Chondrocyte (in vitro differentiated cells): ENCODE measurements around the gene AHRR. TPM values are rescaled to one million over a fixed set of nuclear protein-coding genes. Genes with fewer than 3 reads are reported as not detected.

Experiments
- DNase-seq: peaks from one replicate; pipeline ENCODE4 v3.0.0; 2021; ENCODE audit warnings: mixed read lengths, low spot score
- H3K27ac Mint-ChIP-seq: one replicate; pipeline ENCODE4 v1.8.0; 2021; ENCODE audit warnings: mild to moderate bottlenecking, moderate library complexity, mixed read lengths; ENCODE audit not compliant: unreplicated experiment
- H3K27me3 Mint-ChIP-seq: 2 replicates; pipeline ENCODE4 v1.8.0; 2021; ENCODE audit warnings: low read depth, mixed read lengths
- H3K36me3 Mint-ChIP-seq: 2 replicates; pipeline ENCODE4 v1.8.0; 2021; ENCODE audit warnings: low read depth, mixed read lengths
- H3K4me1 Mint-ChIP-seq: 2 replicates; pipeline ENCODE4 v1.8.0; 2021; ENCODE audit warnings: low read depth, mild to moderate bottlenecking, mixed read lengths
- H3K4me3 Mint-ChIP-seq: one replicate; pipeline ENCODE4 v1.8.0; 2021; ENCODE audit warnings: mild to moderate bottlenecking, moderate library complexity, mixed read lengths; ENCODE audit not compliant: unreplicated experiment
- H3K9me3 Mint-ChIP-seq: 2 replicates; pipeline ENCODE4 v1.8.0; 2021; ENCODE audit warnings: low read depth, mixed read lengths
- CTCF ChIP-seq: fragments of 200-600 bp; sonication (generic); IDR thresholded peaks from 2 replicates; pipeline ENCODE4 v1.5.0; 2021; ENCODE audit warnings: antibody characterized with exemption, mild to moderate bottlenecking, moderate library complexity
- total RNA-seq: library from RNA; stranded (reverse); gene quantifications from 3 replicates; pipeline ENCODE4 v1.2.1, GENCODE V29; 2021

AHRR gene
- total RNA-seq, 1 donor from 2014 or later = 17.3 TPM

DNA sequence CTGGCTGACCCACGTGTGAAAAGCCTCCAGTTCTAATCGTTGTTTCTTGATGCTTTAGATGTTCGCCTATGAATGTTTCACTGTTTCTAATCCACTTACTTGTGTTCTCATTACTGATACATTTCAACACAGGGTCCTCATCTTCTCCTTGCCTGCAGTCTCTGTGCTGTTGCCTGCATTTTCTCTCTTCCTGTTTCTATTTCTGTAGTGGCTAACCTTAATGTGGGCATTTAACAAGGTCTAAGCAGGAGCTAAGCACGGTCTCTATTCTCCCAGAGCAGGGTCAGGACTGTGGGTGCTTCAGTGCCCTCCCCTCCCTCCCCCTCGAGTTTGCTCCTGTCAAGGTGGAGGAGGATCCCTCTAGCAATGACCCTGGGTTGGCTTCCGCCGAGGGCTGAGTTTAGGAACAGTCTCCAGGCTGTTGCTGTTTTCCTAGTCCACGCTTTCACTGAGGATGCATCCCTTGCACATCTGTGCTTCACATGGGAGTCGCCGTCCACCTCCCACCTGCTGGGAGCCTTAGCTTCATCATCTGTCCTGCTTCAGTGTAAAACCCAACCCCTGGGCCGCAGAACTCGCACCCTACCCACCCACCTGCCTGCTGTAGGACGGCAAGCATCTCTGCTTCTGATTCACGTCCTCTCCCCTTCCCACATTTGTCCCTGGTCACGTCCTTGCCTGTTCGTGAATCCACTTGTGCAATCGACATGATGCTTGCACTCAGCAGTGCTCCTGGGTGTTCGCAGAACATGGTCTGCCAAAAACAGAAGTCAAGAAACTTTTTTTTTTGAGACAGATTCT, 119.1 kb downstream of the AHRR start:
- Mint-ChIP-seq H3K4me1 (peaks cover 31% of the 10 kb centered on the region), H3K27ac (no peak overlapping the region), H3K4me3 (no peak overlapping the region), H3K36me3 (peaks cover 2% of the 10 kb centered on the region), H3K9me3 (no peaks in the 10 kb centered on the region), H3K27me3 (no peaks in the 10 kb centered on the region)
- TF ChIP-seq CTCF = no peak
- DNase-seq = no peak

DNA sequence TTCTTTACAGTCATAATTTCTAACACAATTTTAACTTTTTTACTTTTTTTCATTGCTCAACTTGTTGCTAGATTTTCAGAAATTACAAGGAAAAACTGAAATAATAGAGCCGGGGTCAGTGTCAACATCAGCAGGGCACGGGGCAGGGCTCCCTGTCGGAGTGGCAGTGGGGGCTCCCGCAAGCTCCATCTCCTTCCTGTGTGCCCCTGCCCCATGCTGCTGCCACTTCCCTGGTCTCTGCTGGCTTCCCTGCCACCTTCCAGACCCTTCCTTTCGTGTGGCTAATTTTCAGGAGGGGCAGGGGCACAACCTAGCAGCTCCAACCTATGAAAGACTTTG, 120.5 kb downstream of the AHRR start:
- peaks cover 38% of the 10 kb centered on the region for H3K4me1 Mint-ChIP-seq
- peak overlapping the region; percentile 97 for H3K4me3 Mint-ChIP-seq
- no peak for TF ChIP-seq CTCF
- peaks cover 6% of the 10 kb centered on the region for H3K36me3 Mint-ChIP-seq
- DNase-seq = no peak
- H3K27me3 Mint-ChIP-seq = no peaks in the 10 kb centered on the region
- H3K27ac Mint-ChIP-seq = peak overlapping the region; percentile 89
- H3K9me3 Mint-ChIP-seq = no peaks in the 10 kb centered on the region

DNA sequence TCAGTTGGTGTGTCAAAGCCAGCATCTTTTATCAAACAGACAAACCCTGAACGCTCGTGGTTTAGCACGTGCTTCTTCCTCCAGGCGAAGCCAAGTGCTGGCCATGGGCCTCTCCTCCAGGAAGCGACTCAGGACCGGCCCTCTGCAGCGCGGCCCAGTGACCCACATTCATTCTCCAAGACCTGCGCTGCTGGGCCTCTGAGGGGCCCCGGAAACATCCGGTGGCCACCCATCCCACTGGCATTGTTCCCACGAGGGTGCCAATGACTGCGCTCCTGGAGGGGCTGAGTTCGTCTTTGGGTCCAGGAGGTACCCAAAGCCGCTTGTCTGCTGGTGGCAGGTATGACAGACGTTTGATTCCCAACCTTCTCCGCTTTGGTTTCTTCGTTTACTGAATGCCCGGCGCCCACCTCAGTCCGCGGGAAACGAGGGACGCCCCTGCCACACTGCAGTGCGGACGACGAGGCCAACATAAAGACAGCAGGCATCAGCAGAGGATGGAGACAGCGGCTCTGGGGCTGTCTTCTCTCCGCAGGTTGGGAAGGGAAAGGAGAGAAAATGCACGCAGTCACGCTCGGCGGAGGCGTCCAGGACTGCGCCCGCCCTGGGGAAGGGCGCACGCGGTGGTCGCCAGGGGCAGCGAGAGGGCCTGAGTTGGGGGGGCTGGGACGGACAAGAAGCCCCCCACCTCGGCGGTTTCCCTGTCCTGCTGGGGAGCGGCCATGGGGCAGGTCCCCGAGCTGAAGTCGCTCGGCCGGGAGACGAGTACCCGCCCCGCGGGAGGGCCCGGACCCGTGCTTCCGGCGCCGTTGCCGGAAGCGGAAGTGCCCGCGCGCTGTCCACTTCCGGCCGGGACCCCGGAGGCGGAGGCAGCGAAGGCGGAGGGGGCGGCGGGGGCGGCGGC, 121.1 kb downstream of the AHRR start, which contains the start of gene EXOC3:
Gene EXOC3 (plus strand): TSS at position 842 of the 904 bp plus-strand sequence. CDS start 3,030 bp downstream, outside the sequence.
- H3K27me3 Mint-ChIP-seq = no peaks in the 10 kb centered on the region
- TF ChIP-seq CTCF = peak; percentile 9
- peak within 1 kb of the TSS; percentile 89 for H3K27ac Mint-ChIP-seq
- H3K4me1 Mint-ChIP-seq = peaks cover 38% of the 10 kb centered on the region
- H3K4me3 Mint-ChIP-seq = peak within 1 kb of the TSS; percentile 97
- peaks cover 11% of the 10 kb centered on the region for H3K36me3 Mint-ChIP-seq
- no peak for DNase-seq
- H3K9me3 Mint-ChIP-seq = no peaks in the 10 kb centered on the region

GRCh38 chr5:443239-444151, 122.0 kb downstream of the AHRR start:
- Mint-ChIP-seq H3K4me1 (peaks cover 38% of the 10 kb centered on the region), H3K36me3 (peaks cover 18% of the 10 kb centered on the region), H3K9me3 (no peaks in the 10 kb centered on the region), H3K27ac (peak overlapping the region; percentile 27), H3K4me3 (peak overlapping the region; percentile 97), H3K27me3 (no peaks in the 10 kb centered on the region)
- no peak for DNase-seq
- no peak for TF ChIP-seq CTCF
